NCI-H128 (cell line): ENCODE data around the gene XRN1.
"Not testable (repeated sequence)": the region's sequence is repeated elsewhere in the genome, so short reads cannot be mapped to it uniquely, and the experiment has no call there.

Source experiments
- DNase-seq: peaks from one replicate; lab custom pipeline; 2025; ENCODE audit not compliant: unreplicated experiment; lab: John Stamatoyannopoulos, UW

XRN1 gene, protein sequence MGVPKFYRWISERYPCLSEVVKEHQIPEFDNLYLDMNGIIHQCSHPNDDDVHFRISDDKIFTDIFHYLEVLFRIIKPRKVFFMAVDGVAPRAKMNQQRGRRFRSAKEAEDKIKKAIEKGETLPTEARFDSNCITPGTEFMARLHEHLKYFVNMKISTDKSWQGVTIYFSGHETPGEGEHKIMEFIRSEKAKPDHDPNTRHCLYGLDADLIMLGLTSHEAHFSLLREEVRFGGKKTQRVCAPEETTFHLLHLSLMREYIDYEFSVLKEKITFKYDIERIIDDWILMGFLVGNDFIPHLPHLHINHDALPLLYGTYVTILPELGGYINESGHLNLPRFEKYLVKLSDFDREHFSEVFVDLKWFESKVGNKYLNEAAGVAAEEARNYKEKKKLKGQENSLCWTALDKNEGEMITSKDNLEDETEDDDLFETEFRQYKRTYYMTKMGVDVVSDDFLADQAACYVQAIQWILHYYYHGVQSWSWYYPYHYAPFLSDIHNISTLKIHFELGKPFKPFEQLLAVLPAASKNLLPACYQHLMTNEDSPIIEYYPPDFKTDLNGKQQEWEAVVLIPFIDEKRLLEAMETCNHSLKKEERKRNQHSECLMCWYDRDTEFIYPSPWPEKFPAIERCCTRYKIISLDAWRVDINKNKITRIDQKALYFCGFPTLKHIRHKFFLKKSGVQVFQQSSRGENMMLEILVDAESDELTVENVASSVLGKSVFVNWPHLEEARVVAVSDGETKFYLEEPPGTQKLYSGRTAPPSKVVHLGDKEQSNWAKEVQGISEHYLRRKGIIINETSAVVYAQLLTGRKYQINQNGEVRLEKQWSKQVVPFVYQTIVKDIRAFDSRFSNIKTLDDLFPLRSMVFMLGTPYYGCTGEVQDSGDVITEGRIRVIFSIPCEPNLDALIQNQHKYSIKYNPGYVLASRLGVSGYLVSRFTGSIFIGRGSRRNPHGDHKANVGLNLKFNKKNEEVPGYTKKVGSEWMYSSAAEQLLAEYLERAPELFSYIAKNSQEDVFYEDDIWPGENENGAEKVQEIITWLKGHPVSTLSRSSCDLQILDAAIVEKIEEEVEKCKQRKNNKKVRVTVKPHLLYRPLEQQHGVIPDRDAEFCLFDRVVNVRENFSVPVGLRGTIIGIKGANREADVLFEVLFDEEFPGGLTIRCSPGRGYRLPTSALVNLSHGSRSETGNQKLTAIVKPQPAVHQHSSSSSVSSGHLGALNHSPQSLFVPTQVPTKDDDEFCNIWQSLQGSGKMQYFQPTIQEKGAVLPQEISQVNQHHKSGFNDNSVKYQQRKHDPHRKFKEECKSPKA (N-terminal part only)

DNA sequence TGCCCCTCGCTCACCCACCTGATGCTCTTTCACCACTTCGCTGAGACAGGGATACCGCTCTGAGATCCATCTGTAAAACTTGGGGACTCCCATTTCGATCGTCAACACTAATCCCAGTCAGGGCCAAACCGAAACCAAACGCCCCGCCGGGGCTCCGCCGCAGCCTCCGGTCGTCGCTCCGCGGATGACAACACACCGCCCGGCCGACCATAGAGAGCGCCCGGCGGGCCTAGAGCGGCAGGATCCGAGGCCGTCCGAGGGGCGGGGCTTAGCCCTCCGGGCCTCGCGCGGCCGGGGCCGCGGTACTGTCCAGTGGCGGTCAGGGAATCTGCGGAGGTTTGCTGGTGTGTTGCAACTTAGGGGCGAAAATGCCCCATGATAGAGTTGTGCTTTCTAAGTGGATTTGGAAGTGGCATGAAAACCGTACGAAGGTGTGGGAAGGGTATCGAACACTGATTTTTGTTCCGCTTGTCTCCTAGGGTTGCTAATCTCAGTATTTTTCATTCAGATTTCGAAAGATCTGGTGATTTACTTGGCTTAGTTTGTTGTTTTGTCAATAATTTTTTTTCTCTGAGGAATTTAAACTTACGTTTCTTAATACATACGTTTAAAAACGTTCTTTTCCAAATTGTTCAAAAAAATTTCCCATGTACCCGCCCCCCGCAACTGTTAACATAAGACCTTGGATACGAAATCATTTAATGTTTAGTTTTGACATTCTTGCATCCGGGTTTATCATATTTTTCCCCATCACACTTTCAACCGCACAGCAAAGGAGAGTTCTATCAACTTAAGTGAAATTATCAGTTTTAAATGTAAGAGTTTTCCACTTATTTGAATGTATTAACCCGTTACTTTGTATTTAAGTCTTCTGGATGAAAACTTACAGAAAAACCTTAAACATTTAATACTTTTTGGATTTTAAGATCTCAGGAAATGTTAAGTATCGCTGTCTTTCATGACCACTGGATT is at the start of gene XRN1:
XRN1 (minus strand) TSS at position 186 of the 972 bp plus-strand sequence; CDS start at position 93, 93 bp downstream.
- peak; percentile 83 for DNase-seq

DNA sequence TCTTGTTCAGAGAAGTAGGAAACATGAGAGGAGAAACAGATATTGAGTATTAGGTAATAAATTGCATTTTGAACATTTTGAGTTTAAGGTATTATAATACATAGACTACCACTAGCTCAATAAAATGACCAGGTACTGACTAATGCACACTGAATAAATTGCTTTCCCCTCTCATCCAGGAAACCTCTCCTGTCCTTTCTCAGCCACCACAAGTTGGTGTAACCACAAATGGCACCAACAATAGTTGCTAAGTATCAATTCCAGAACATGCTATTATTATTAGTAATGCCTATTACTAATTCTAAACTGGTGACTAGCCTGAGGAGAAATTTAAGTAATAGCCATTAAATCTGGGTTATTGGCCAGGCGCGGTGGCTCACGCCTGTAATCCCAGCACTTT is 47.3 kb upstream of the XRN1 start:
- DNase-seq: no peak

GRCh38 chr3:142492184-142492583 is 44.3 kb upstream of the XRN1 start:
- DNase-seq: no peak

DNA sequence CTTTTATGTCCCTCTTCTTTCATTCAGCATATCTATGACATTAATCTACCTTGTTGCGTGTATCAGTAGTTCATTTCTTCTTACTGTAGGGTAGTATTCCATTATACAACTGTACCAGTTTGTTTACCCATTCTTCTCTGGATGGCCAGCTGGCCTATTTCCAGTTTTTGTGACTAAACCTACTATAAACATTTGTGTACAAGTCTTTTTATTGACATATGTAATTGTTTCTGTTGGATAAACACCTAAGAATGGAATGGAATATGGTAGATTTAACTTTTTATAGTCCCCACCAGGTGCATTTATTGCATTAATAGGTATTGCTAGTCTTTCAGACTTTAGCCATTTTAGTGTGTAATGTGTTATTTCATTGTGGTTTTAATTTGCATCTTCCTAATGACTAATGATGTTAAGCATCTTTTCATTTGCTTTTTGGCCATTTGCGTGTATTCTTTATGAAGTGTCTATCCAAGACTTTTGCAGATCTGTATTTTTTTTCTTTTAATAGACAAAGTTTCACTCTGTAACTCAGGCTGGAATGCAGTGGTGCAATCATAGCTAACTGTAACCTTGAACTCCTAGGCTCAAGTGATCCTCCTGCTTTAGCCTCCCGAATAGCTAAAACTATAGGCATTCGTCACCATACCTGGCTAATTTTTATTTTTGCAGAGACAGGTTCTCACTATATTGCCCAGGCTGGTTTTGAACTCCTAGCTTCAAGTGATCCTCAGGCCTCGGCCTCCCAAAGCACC is 41.9 kb upstream of the XRN1 start:
- DNase-seq: no peak

DNA sequence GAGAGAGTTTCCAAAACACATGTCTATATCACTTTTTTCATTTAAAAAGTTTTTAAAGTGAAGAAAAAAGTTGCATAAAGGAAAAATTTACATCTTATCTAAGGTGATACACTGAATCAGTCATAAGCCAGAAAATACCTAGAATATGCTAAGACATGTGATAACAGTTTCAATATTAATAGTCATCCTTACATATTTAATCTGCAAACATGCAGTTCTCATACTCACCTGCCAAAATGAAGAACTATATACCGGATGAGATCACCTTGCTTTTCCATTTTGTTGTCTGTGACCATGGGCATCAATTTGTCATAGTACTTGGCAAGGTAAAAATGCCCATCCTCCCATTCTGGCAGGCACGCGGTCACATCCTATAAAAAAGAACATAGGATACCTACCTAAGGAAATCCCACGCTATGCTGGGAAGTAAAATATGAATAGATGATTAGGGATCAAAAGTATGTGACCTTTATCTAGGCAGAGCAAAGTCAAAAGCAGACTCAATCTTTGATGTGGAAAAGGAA is 37.1 kb upstream of the XRN1 start:
- DNase-seq: no peak

DNA sequence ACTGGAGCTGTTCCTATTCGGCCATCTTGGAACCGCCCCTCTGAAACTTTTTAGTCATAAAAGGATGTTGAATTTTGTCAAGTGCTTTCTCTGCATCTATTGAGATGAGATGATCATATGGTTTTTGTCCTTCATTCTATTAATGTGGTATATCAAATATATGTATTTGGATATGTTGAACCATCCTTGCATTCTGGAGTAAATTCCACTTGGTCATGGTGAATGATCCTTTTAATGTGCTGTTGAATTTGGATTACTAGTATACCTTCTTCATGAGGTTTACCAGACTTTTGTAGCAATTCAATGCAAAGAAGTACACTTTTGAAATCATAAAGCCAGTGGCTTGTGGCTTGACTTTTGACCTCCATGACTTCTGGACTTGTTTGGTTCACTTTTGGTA is 33.4 kb upstream of the XRN1 start:
- no peak for DNase-seq

DNA sequence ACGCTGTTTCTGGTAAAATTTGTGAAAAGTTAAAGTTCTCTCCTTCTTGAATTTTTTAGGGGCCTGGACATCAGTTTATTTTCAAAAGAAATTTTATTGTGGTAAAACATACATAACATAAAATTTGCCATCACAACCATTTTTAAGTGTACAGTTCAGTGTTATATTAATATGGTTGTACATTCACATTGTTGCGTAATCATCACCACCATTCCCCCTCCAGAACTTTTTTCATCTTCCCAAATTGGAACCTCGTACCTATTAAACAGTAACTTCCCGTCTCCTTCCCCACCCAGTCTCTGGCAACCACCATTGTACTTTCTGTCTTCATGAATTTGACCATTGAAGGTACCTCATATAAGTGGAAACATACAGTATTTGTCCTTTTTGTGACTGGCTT is 23.0 kb upstream of the XRN1 start:
- no peak for DNase-seq

GRCh38 chr3:142468456-142468855 is 20.6 kb upstream of the XRN1 start:
- DNase-seq: no peak

GRCh38 chr3:142467768-142468167 is 19.9 kb upstream of the XRN1 start:
- no peak for DNase-seq

DNA sequence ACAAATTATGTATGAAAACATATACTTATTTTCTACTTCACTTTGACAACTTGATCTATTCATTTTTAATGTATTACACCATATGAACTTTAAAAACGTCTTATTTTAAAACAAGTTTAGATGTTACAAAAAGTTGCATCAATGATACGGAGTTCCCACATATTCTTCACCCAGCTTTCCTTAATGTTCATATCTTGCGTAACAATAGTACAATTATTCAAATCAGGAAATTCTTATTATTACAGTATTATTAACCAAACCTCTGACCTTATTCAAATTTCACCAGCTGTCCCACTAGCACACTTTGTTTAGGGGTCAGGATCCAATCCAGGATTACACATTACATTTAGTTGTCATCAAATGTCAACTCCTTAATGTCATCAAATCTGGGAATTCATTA is 12.9 kb upstream of the XRN1 start:
- DNase-seq: no peak

DNA sequence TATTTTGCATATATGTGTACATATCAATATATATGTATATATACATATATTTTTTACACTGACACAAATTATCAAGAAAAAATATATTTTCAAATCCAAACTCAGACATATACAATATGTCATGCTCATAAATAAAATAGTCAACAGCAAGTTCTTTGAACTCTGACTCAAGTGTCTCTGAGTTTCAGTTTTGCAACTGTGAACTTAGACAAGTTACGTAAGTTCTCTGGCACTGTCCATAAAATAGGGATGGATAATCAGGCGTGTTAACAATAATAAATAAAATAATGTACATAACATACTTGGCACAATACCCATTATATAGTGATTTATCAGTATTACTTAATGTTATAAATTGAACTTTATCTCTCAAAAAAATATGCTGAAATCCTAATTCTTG is 12.1 kb upstream of the XRN1 start:
- DNase-seq: no peak

GRCh38 chr3:142459096-142459495 is 11.3 kb upstream of the XRN1 start:
- DNase-seq: no peak

DNA sequence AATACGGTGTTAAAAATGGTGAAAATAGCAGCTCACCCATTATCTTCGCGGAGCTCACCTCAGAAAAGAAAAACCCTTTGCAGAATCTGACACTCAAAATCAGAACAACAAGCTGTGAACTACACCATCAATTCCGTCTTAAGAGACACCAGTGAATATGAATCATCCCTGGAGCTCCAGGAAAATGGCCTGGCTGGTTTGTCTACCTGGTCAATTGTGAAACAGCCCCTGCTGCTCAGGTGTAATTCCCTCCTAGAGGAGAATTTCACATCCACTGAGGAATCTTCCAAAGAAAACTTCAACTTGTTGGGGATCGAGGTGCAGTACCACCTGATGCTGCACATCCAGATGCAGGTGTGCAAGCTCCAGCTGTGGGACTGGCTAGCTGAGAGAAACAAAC is 3.0 kb upstream of the XRN1 start:
- no peak for DNase-seq

GRCh38 chr3:142450189-142450588 is 2.4 kb upstream of the XRN1 start:
- DNase-seq: no peak

- no peak for DNase-seq
Measured at GRCh38 chr3:142447301-142447851, 461 bp downstream of the XRN1 start.

DNA sequence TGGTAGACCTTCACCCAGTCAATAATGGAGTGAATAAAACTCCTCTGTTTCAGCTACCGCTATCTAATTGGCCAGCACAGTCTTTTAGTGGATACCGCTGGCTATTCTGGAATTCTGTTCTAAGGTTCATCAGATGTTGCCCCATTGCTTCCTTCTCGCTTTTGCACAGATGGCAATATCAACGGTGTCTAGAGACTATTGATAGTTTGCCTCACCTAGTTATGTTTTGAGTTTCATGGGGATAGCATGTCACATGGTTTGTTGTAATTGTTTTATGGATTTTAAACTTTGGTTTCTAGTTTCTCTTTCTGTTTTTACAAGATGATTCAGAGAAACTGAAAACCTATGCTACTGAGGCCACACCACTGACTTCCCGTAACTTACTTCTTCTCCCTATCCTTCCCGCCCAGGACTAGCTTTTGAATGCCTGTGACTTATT is 2.0 kb downstream of the XRN1 start:
- no peak for DNase-seq

GRCh38 chr3:142444343-142444742 is 3.5 kb downstream of the XRN1 start:
- DNase-seq: no peak

- DNase-seq: not testable (repeated sequence)
Measured at GRCh38 chr3:142443060-142443459, 4.8 kb downstream of the XRN1 start.
